HG02588 (cell line): Measurements from ENCODE around the gene C9orf78.

ENCODE experiments used
- ATAC-seq: cut with Tn5 transposase; IDR thresholded peaks from one replicate; pipeline ENCODE4 v1.9.1; 2021; ENCODE audit warnings: mild to moderate bottlenecking, moderate library complexity; ENCODE audit not compliant: unreplicated experiment

C9orf78 gene

DNA sequence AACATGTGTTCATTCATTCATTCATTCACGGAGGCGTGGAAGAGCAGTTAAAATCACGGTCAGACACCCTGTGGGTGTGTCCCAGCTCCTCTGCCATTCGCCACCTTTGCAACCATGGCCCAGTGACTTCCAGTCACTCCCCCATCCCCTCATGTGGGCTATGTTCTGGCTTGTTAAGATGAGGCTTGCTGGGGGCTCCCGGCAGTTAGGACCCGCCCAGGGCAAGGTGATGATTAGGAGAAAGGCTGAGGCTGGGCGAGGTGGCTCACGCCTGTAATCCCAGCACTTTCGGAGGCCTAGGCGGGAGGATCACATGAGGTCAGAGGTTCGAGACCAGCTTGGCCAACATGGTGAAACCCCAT lies 57.3 kb downstream of the C9orf78 start:
- ATAC-seq: no peak
